ENCODE measurements around the gene PPIL6. TPM values are rescaled to one million over a fixed set of nuclear protein-coding genes. Genes with fewer than 3 reads are reported as not detected.

PPIL6 gene
- total RNA-seq, 4 donors from 2014 or later, result 2.3 to 7.4 (median 4.1) TPM

DNA sequence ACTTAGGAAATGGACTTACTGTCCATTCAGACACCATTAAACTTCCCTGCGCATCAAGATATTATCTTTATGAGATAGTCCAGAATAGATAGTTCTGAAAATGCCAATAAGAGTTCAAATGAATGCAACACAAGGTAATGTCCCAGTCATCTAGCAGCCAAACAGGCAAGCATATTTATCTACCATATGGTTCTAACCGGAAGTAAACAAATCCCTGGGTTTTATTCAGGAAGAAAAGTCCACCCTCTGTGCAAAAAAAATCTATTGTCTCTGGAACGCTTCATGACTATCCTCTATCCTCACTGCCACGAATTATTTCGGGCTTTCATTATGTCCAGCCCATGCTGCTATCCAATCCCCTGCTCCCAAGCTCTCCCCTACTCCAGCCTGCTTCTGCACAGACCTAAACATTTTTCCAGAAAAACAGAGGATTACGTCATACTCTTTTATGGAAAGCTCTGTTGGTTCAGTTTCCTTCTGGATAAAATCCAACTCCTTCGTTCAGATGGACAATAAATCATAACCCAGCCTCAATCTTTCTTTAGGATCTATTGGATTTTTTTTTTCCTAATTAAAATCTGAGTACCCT lies 11.4 kb downstream of the PPIL6 start:
- TF ChIP-seq, protein P1, sequence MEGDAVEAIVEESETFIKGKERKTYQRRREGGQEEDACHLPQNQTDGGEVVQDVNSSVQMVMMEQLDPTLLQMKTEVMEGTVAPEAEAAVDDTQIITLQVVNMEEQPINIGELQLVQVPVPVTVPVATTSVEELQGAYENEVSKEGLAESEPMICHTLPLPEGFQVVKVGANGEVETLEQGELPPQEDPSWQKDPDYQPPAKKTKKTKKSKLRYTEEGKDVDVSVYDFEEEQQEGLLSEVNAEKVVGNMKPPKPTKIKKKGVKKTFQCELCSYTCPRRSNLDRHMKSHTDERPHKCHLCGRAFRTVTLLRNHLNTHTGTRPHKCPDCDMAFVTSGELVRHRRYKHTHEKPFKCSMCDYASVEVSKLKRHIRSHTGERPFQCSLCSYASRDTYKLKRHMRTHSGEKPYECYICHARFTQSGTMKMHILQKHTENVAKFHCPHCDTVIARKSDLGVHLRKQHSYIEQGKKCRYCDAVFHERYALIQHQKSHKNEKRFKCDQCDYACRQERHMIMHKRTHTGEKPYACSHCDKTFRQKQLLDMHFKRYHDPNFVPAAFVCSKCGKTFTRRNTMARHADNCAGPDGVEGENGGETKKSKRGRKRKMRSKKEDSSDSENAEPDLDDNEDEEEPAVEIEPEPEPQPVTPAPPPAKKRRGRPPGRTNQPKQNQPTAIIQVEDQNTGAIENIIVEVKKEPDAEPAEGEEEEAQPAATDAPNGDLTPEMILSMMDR (IDR thresholded peaks at IDR 0.05), result no peak
- DNase-seq (ENCODE audit: low spot score) (no peak), ATAC-seq (ENCODE audit: low FRiP score) (peak; percentile 32)

- DNase-seq (ENCODE audit: low spot score), result no peak
- TF ChIP-seq, protein P1 (IDR thresholded peaks at IDR 0.05), result no peak
- no peak for ATAC-seq (ENCODE audit: low FRiP score)
Measured at GRCh38 chr6:109424946-109425345, 15.5 kb downstream of the PPIL6 start.

- TF ChIP-seq, protein P1 (IDR thresholded peaks at IDR 0.05), result no peak
- ATAC-seq (ENCODE audit: low FRiP score) (no peak), DNase-seq (ENCODE audit: low spot score) (no peak)
Measured at GRCh38 chr6:109421184-109421583, 19.2 kb downstream of the PPIL6 start.

GRCh38 chr6:109420751-109421150 lies 19.7 kb downstream of the PPIL6 start:
- TF ChIP-seq, protein P1 (IDR thresholded peaks at IDR 0.05), result no peak
- DNase-seq (ENCODE audit: low spot score) (no peak), ATAC-seq (ENCODE audit: low FRiP score) (no peak)

GRCh38 chr6:109417646-109418045 lies 22.8 kb downstream of the PPIL6 start:
- TF ChIP-seq, protein P1 (IDR thresholded peaks at IDR 0.05), result no peak
- ATAC-seq (ENCODE audit: low FRiP score) (no peak), DNase-seq (ENCODE audit: low spot score) (no peak)

- no peak for DNase-seq (ENCODE audit: low spot score)
- ATAC-seq (ENCODE audit: low FRiP score), result no peak
- TF ChIP-seq, protein P1 (IDR thresholded peaks at IDR 0.05), result no peak
Measured at GRCh38 chr6:109411034-109411433, 29.4 kb downstream of the PPIL6 start.

- DNase-seq (ENCODE audit: low spot score), result no peak
- TF ChIP-seq, protein P1 (IDR thresholded peaks at IDR 0.05), result no peak
- ATAC-seq (ENCODE audit: low FRiP score), result peak; percentile 57
Measured at GRCh38 chr6:109406196-109406595, 34.2 kb downstream of the PPIL6 start.
